C4-2B (cell line): Measurements from ENCODE around the gene TWIST2.

Experiments
- ZFX ChIP-seq: fragments of 450-650 bp; IDR thresholded peaks from 2 replicates; pipeline ENCODE4 v1.6.1; 2017
- TF ChIP-seq, protein P1 (sequence below): fragments of 450-650 bp; conservative IDR thresholded peaks from 2 replicates; pipeline ENCODE4 v1.5.1; 2017; ENCODE audit warnings: mild to moderate bottlenecking

DNA sequence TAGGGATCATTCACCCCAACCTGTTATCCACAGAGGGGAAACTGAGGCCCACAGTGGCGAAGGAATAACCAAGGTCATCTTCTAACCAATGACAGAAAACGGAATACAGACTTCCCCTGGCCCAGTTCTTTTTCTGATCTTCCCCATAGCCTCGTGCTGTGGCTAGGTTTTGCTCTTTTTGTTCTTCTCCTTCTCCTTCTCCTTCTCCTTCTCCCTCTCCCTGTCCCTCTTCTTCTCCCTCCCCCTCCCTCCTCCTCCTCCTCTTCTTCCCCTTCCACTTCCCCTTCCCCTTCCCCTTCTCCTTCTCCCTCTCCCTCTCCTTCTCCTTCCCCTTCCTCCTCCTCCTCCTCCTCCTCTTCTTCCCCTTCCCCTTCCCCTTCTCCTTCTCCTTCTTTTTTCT, 12.9 kb upstream of the TWIST2 start:
- TF ChIP-seq, protein P1, sequence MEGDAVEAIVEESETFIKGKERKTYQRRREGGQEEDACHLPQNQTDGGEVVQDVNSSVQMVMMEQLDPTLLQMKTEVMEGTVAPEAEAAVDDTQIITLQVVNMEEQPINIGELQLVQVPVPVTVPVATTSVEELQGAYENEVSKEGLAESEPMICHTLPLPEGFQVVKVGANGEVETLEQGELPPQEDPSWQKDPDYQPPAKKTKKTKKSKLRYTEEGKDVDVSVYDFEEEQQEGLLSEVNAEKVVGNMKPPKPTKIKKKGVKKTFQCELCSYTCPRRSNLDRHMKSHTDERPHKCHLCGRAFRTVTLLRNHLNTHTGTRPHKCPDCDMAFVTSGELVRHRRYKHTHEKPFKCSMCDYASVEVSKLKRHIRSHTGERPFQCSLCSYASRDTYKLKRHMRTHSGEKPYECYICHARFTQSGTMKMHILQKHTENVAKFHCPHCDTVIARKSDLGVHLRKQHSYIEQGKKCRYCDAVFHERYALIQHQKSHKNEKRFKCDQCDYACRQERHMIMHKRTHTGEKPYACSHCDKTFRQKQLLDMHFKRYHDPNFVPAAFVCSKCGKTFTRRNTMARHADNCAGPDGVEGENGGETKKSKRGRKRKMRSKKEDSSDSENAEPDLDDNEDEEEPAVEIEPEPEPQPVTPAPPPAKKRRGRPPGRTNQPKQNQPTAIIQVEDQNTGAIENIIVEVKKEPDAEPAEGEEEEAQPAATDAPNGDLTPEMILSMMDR: no peak
- no peak for TF ChIP-seq ZFX
